Umbilical cord (tissue), 2 donors: ENCODE data around the gene NANP. TPM values are rescaled to one million over a fixed set of nuclear protein-coding genes. Genes with fewer than 3 reads are reported as not detected.
"Not testable (repeated sequence)": the region's sequence is repeated elsewhere in the genome, so short reads cannot be mapped to it uniquely, and the experiment has no call there.

Experiments used
- DNase-seq: peaks from one replicate; pipeline ENCODE4 v3.0.0-alpha.2; 2015; ENCODE audit warnings: low spot score
- total RNA-seq: library from RNA; depleted of rRNA; stranded (reverse); fragments of >200 nt; gene quantifications from one replicate; pipeline ENCODE4 v1.2.3, GENCODE V29; 2014; ENCODE audit warnings: low replicate concordance; ENCODE audit not compliant: insufficient read depth

The NANP gene
- 7.5 TPM for total RNA-seq

GRCh38 chr20:25623736-25624499 is at the start of gene NANP:
NANP (minus strand) TSS chr20:25624014; CDS start chr20:25623948, 66 bp downstream.
- DNase-seq, result peak; percentile 99

- DNase-seq, result no peak
Measured at GRCh38 chr20:25672659-25673235, 48.9 kb upstream of the NANP start.

- DNase-seq, result no peak
Measured at GRCh38 chr20:25669826-25670422, 46.1 kb upstream of the NANP start.

GRCh38 chr20:25668446-25668845 is 44.6 kb upstream of the NANP start:
- DNase-seq, result no peak

- no peak for DNase-seq
Measured at GRCh38 chr20:25659999-25660398, 36.2 kb upstream of the NANP start.

- DNase-seq, result no peak
Measured at GRCh38 chr20:25654487-25654886, 30.7 kb upstream of the NANP start.

- not testable (repeated sequence) for DNase-seq
Measured at GRCh38 chr20:25652866-25653265, 29.1 kb upstream of the NANP start.

GRCh38 chr20:25644814-25645213 is 21.0 kb upstream of the NANP start:
- no peak for DNase-seq

- no peak for DNase-seq
Measured at GRCh38 chr20:25643716-25644115, 19.9 kb upstream of the NANP start.

GRCh38 chr20:25637247-25637646 is 13.4 kb upstream of the NANP start:
- no peak for DNase-seq

GRCh38 chr20:25632940-25633790 is 9.4 kb upstream of the NANP start:
- no peak for DNase-seq

- not testable (repeated sequence) for DNase-seq
Measured at GRCh38 chr20:25630615-25631014, 6.8 kb upstream of the NANP start.

GRCh38 chr20:25629816-25630499 is 6.1 kb upstream of the NANP start:
- no peak for DNase-seq

GRCh38 chr20:25626779-25627178 is 3.0 kb upstream of the NANP start:
- no peak for DNase-seq

GRCh38 chr20:25624500-25624939 is 706 bp upstream of the NANP start:
- DNase-seq, result no peak

GRCh38 chr20:25623225-25623735 is 534 bp downstream of the NANP start:
- peak; percentile 57 for DNase-seq

- DNase-seq, result no peak
Measured at GRCh38 chr20:25622450-25623224, 1.2 kb downstream of the NANP start.

- no peak for DNase-seq
Measured at GRCh38 chr20:25622049-25622448, 1.8 kb downstream of the NANP start.

- no peak for DNase-seq
Measured at GRCh38 chr20:25619514-25619913, 4.3 kb downstream of the NANP start.

- no peak for DNase-seq
Measured at GRCh38 chr20:25608774-25609173, 15.0 kb downstream of the NANP start.
